Uterus (tissue), 2 donors: Measurements from ENCODE around the gene SLCO3A1.

ENCODE experiments used
- CTCF ChIP-seq, 4 experiments: fragments of 200-600 bp in 2 of 4; fragments of 450-650 bp in 2 of 4; sonication (generic) in 2 of 4; IDR thresholded peaks; one replicate each; pipeline ENCODE4 v1.5.1; 2016 to 2019; ENCODE audit warnings: antibody characterized with exemption in 4 of 4, mild to moderate bottlenecking in 2 of 4, moderate library complexity in 1 of 4
- POLR2A ChIP-seq, 2 donors: fragments of 450-650 bp; IDR thresholded peaks; one replicate each; pipeline ENCODE4 v1.6.1; 2016; ENCODE audit warnings: antibody characterized with exemption in 2 of 2, mild to moderate bottlenecking in 1 of 2, moderate library complexity in 1 of 2

- TF ChIP-seq CTCF (IDR thresholded peaks at IDR 0.05) (no peak), POLR2A (IDR thresholded peaks at IDR 0.05) (no peak)
Observed at GRCh38 chr15:92021792-92022191, 168.3 kb downstream of the SLCO3A1 start.
